PC-9 (cell line): Measurements from ENCODE around the gene MSANTD2.

Experiments used
- EZH2 ChIP-seq: fragments of 200-600 bp; sonication (generic); IDR thresholded peaks from 2 replicates; pipeline ENCODE4 v1.8.0; 2017; ENCODE audit warnings: antibody characterized with exemption, low read depth
- TF ChIP-seq, protein P1 (sequence below): fragments of 200-600 bp; sonication (generic); conservative IDR thresholded peaks from 2 replicates; pipeline ENCODE4 v1.6.1; 2017; ENCODE audit warnings: mixed run types, antibody characterized with exemption, mild to moderate bottlenecking, moderate library complexity

DNA sequence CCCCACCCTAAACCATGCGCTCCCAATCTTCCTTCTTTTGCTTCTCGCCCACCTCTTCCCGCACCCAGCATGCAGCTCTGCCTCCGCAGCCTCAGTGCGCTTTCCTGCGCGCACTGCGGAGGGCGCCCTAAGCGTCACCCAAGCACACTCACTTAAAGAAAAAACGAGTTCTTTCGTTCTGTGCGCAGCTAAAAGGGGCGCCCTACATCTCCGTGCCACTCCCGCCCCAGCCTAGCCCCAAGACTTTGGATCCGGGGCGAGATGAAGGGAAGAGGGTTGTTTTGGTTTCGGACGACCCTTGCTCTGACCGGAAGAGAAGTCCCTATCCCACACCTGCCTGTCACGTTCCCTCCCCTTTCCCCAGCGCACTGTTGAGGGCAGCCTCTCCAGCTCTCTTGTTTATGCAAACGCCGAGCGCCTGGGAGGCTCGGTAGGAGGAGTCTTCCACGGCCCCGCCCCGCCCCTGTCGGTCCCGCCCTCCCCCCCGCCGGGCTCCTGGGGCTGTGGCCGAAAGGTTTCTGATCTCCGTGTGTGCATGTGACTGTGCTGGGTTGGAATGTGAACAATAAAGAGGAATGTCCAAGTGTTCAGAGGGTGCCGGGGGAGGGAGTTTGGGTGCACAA, 53.5 kb downstream of the MSANTD2 start:
- TF ChIP-seq, protein P1, sequence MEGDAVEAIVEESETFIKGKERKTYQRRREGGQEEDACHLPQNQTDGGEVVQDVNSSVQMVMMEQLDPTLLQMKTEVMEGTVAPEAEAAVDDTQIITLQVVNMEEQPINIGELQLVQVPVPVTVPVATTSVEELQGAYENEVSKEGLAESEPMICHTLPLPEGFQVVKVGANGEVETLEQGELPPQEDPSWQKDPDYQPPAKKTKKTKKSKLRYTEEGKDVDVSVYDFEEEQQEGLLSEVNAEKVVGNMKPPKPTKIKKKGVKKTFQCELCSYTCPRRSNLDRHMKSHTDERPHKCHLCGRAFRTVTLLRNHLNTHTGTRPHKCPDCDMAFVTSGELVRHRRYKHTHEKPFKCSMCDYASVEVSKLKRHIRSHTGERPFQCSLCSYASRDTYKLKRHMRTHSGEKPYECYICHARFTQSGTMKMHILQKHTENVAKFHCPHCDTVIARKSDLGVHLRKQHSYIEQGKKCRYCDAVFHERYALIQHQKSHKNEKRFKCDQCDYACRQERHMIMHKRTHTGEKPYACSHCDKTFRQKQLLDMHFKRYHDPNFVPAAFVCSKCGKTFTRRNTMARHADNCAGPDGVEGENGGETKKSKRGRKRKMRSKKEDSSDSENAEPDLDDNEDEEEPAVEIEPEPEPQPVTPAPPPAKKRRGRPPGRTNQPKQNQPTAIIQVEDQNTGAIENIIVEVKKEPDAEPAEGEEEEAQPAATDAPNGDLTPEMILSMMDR: peak; percentile 75
- TF ChIP-seq EZH2: no peak
